HEK293 (cell line): ENCODE data around the gene BACE1-AS.

Experiments used
- REPIN1 ChIP-seq: fragments of 450-650 bp; formaldehyde crosslinking; IDR thresholded peaks from 2 replicates; pipeline ENCODE4 v1.5.1; 2017; ENCODE audit warnings: missing biosample characterization, missing genetic modification characterization, low read depth
- TF ChIP-seq, protein P1 (sequence below): fragments of 450-650 bp; formaldehyde crosslinking; IDR thresholded peaks from 2 replicates; pipeline ENCODE4 v1.5.1; 2016; ENCODE audit warnings: missing biosample characterization, missing genetic modification characterization

DNA sequence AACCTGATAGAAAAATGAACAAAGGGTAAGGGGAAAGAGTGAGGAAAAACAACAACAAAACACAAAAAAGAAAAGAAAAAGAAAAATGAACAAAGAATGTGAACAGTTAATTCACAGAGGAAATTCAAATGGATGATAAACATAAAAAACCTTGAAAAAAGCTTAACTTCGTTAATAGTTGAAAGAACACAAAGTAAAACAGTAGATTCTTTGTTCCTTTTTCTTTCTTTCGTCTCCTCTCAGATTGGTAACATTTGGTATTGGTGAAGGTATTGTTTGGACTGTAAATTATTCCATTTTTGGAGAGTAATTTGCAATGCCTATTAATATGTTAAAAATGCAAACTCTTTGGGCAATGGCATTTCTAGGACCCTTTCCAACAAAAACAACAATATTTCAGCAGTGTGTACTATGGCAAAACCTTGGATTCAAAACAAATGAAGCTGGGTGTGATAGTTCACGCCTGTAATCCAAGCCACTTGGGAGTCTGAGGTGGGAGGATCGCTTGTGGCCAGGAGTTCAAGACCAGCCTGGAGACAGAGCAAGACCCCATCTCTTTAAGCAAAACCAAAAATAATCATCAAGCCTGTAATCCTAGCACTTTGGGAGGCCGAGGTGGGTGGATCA lies 28.2 kb downstream of the BACE1-AS start:
- no peak for TF ChIP-seq REPIN1 (tag by site-specific recombination)
- TF ChIP-seq, protein P1, sequence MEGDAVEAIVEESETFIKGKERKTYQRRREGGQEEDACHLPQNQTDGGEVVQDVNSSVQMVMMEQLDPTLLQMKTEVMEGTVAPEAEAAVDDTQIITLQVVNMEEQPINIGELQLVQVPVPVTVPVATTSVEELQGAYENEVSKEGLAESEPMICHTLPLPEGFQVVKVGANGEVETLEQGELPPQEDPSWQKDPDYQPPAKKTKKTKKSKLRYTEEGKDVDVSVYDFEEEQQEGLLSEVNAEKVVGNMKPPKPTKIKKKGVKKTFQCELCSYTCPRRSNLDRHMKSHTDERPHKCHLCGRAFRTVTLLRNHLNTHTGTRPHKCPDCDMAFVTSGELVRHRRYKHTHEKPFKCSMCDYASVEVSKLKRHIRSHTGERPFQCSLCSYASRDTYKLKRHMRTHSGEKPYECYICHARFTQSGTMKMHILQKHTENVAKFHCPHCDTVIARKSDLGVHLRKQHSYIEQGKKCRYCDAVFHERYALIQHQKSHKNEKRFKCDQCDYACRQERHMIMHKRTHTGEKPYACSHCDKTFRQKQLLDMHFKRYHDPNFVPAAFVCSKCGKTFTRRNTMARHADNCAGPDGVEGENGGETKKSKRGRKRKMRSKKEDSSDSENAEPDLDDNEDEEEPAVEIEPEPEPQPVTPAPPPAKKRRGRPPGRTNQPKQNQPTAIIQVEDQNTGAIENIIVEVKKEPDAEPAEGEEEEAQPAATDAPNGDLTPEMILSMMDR (tag by site-specific recombination), result no peak
